GM21825 (cell line): ENCODE results near the gene INA.
"Not testable (repeated sequence)": the region's sequence is repeated elsewhere in the genome, so short reads cannot be mapped to it uniquely, and the experiment has no call there.

Source experiments
- ATAC-seq: cut with Tn5 transposase; IDR thresholded peaks from one replicate; pipeline ENCODE4 v1.9.1; 2021; ENCODE audit warnings: mild to moderate bottlenecking, moderate library complexity; ENCODE audit not compliant: unreplicated experiment

INA gene

DNA sequence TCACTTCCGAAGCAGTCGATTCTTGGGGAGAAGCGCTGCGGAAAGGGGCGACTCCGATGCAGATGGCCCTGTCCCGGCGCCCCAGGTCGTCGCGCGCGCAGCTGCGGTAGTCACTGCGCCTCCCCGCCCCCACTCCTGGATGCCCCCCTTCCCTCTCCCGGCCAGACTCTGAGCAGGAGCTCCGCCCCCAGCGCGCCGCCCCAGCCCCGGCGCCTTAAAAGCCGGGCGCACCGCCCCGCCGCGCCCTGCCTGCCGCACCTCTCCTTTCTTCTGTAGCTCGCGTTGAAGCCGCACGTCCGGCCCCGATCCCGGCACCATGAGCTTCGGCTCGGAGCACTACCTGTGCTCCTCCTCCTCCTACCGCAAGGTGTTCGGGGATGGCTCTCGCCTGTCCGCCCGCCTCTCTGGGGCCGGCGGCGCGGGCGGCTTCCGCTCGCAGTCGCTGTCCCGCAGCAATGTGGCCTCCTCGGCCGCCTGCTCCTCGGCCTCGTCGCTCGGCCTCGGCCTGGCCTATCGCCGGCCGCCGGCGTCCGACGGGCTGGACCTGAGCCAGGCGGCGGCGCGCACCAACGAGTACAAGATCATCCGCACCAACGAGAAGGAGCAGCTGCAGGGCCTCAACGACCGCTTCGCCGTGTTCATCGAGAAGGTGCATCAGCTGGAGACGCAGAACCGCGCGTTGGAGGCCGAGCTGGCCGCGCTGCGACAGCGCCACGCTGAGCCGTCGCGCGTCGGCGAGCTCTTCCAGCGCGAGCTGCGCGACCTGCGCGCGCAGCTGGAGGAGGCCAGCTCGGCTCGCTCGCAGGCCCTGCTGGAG, at the start of gene INA:
INA (plus strand) TSS at position 243 of the 817 bp plus-strand sequence; CDS start at position 317, 74 bp downstream.
- no peak for ATAC-seq

DNA sequence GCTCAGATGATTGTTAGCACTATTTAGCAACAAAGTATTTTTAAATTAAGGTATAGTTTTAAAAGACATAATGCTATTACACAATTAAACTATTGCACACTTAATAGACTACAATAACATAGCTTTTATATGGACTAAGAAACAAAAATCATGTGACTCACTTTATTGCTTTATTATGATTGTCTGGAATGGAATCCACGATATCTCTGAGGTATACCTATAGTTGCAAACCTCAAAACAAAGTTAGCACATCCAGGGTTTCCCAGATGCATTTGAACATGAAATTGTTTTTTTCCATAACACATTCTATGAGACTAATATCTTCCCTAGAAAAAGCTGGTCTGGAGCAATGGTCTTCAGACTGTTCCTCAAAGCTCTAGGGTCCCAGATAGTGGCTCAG, 49.5 kb upstream of the INA start:
- ATAC-seq = no peak

DNA sequence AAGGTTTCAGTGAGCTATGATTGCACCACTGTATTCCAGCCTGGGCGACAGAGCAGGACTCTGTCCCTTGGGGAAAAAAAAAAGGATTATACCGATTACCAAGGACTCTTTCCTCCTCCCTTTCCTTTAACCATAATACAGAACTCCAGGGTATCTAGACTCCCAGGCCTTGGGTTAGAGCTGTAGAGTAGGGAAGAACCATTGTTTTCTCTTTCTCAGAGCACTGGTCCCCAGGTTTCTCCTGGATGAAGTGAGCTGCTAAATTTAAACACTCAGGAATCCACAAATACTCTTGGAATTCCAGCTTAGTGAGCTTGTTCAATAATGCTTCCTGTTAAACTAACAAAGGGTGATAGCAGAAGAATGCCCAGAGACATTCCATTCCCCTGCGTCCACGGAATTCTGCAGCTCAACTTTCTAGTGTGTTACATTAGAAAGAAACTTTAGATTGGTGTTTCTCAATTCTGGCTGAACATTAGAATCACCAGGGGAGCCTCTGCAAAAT, 45.8 kb upstream of the INA start:
- ATAC-seq = no peak

DNA sequence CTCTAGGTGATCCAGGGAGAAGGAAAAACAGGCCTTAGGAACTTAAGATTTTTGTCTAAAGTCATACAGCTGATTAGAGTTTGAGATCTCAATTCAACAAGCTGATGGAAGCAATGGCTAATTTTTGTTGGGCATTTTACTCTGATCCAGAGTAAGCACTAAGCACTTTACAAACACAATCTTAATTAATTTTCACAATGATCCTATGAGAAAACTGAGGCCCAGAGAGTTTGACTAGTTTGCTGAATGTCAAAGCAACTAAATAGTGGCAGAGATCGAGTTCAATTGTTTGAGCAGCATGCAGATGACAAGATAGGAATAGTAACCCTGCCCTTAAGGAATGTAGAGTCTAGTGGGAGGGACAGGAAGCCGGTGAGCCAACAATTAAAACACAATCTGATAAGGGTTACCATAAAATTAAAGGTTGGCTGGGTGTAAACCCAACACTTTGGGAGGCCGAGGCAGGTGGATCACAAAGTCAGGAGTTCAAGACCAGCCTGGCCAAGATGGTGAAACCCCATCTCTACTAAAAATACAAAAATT, 44.7 kb upstream of the INA start:
- ATAC-seq = no peak

DNA sequence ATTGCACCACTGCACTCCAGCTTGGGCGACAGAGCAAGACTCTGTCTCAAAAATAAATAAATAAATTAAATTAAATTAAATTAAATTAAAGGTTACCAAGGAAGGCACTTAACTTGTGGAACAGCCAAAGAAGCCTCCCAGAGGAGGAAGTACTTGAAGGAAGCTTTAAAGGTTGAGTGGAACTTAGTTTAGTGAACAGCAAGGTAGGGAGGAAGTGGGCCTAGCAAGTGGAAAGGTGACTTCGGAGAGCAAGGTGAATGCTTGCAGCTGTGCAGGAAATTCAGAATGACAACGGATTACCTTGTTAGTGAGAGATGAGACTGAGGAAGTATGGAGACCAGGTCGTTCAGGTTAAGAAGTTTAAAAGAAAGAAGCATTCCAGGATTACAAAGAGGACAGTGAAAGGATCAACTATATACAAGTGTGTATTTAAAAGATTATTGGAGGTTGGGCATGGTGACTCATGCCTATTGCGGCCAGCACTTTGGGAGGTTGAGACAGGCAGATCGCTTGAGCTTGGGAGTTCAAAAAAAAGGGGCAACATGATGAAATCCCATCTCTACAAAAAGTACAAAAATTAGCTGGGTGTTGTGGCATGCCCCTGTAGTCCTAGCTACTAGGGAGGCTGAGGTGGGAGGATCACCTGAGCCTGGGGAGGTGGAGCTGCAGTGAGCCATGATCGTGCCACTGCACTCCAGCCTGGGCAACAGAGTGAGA, 44.0 kb upstream of the INA start:
- ATAC-seq = no peak

DNA sequence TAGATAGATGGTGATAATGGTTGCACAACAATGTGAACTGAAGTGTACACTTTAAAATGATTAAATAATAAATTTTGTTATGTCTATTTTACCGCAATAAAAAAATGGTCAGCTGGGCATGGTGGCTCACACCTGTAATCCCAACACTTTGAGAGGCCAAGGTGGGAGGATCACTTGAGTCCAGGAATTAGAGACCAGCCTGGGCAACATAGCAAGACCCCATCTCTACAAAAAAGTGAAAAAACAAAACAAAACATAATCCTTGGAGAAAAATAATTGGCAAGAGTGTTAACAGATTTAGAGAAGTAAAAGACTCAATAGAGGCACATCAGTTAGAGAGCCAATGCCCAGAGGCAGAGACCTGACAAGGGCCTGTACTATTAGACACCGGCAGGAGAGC, 41.2 kb upstream of the INA start:
- no peak for ATAC-seq

GRCh38 chr10:103238506-103239252, 38.3 kb upstream of the INA start:
- no peak for ATAC-seq

DNA sequence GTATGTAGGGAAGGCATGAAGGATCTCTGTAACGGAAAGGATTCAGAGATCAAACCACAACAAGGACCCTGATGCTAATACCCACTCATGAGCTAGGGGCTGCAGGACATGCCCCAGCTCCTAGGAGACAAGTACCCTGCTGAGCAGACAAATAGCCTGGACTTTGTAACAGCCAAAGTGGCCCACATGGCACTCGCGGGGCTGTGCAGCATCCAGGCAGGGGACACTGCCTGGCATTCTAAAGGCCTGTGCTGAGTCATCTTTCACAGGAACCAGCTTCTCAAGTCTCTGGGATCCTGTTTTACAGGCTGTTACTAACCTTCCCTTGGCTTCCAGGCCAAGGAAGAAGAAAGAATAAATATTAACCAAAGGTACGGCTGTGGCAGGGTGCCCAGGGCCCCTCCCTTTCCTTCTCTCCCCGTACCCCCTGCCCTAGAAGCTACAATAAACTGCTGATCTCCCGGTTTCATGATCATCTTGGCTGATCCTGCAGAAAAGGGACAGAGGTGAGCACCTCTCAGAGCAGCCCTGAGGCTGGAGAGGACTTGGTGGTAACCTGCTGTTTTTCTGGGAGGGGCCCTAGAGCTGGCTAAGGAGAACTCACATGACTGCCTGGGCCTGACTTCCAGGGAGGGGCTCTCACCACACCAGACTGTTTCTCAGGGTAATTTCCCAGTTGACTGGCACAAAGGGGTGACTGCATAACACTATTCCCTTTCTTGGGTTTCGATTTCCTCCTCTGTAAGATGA, 35.5 kb upstream of the INA start:
- no peak for ATAC-seq

DNA sequence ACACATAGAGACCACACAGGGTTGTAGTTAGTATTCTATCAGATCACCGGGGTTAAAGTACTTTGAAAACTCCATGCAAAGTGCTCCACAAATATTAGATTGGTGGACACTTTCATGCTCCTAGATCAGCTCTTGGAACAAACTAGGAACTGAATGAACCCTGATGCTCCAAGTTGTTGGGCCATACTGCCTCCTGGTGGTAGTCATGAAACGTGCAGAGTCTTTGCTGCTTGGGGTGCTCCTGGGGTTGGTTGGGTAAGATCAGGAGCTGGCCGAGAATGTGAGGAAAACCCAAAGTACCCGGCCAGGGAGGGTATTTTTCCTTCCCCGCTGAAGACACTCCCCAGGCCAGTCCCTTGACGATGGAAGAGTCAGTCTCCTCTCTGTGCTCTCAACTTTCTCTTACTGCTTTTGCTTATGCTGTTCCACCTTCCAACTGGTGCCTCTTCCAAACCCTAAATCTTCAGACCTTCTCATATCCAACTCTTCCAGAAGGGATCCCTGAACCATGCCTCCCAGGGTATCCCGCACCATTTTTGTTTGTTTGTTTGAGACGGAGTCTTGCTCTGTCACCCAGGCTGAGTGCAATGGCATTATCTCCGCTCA, 32.2 kb upstream of the INA start:
- no peak for ATAC-seq

DNA sequence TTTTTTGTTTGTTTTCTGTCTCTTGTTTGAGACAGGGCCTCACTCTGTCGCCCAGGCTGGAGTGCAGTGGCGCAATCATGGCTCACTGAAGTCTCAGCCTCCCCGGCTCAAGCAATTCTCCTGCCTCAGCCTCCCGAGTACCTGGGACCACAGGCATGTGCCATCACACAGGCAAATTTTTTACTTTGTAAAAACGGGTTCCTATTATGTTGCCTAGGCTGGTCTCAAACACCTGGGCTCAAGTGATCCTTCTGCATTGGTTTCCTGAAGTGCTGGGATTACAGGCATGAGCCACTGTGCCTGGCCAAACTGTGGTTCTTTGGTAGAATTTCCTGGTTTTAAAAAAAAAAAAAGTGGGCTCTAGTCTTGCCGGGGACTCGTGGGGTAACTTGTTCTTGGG, 31.4 kb upstream of the INA start, which contains the start of gene RPEL1:
RPEL1 (plus strand) TSS at position 301 of the 400 bp plus-strand sequence. CDS start 110 bp downstream, outside the sequence.
- ATAC-seq = not testable (repeated sequence)

DNA sequence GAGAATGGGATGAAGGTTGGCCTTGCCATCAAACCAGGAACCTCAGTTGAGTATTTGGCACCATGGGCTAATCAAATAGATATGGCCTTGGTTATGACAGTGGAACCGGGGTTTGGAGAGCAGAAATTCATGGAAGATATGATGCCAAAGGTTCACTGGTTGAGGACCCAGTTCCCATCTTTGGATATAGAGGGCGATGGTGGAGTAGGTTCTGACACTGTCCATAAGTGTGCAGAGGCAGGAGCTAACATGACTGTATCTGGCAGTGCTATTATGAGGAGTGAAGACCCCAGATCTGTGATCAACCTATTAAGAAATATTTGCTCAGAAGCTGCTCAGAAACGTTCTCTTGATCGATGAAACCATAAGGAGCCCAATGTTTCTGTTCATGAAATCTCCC, 30.6 kb upstream of the INA start:
- ATAC-seq = no peak

DNA sequence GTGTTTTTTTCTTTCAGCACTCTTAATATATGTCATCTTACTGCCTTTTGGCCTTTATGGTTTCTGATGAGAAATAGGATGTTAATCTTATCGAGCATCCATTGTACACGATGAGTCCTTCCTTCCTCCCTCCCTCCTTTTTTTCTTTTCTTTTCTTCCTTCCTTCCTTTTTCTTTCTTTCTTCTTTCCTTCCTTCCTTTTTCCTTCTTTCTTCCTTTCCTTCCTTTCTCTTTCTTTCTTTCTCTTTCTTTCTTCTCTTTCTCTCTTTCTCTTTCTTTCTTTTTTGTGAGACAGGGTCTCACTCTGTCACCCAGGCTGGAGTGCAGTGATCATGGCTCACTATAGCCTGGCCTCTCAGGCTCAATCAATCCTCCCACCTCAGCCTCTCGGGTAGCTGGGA, 22.8 kb upstream of the INA start:
- ATAC-seq = no peak

DNA sequence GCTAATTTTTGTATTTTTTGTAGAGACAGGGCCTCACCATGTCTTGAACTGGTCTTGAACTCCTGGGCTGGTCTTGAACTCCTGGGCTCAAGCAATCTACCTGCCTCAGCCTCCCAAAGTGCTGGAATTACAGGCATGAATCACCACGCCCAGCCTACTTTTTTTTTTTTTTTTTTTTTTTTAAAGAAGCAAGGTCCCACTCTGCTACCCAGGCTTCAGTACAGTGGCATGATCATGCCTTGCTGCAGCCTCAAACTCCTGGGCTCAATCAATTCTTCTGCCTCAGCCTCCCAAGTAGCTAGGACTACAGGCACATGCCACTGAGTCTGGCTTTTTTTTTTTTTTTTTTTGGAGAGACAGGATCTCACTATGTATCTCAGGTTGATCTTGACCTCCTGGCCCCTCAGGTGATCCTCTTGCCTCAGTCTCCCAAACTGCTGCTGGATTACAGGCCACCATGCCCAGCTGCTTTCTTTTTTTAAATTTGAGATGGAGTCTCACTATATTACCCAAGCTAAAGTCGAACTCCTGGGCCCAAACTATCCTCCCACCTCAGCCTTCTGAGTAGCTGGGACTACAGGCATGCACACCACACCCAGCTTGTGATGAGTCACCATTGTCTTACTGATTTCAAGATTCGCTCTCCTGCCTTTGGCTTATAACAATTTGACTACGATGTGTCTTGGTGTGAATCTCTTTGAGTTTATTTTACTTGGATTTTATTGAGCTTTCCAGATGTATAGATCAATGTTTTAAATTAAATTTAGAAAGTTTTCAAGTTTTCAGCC, 22.2 kb upstream of the INA start:
- ATAC-seq = no peak

GRCh38 chr10:103256613-103257012, 20.3 kb upstream of the INA start:
- ATAC-seq = no peak

DNA sequence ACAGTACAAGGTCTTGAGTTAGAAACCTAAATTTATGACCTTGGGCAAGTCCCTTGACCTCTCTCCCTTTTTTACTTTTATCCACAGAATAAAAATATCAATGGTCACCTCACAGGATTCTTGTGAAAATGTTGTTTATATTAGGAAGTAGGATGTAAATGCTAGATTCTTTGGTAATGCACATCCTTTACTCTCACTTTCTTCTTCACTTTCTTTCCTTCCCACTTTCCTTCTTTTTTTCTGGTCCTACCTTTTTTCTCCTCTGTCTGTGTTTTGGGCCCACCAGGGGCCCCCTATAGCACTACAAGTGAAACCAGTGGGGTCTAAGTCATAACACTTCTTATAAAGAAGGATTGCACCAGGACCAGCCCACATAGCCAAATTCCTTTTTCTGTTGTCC, 19.1 kb upstream of the INA start:
- ATAC-seq = no peak

- ATAC-seq = not testable (repeated sequence)
Observed at GRCh38 chr10:103258928-103259327, 18.0 kb upstream of the INA start.

DNA sequence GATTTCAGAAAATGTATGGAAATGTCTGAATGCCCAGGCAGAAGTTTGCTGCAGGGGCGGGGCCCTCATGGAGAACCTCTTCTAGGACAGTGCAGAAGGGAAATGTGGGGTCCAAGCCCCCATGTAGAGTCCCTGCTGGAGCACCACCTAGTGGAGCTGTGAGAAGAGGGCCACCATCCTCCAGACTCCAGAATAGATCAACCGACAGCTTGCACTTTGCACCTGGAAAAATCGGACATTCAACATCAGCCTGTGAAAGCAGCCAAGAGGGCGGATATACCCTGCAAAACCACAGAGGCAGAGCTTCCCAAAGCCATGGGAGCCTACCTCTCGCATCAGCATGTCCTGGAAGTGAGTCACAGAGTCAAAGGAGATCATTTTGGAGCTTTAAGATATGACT, 16.9 kb upstream of the INA start:
- ATAC-seq = no peak

DNA sequence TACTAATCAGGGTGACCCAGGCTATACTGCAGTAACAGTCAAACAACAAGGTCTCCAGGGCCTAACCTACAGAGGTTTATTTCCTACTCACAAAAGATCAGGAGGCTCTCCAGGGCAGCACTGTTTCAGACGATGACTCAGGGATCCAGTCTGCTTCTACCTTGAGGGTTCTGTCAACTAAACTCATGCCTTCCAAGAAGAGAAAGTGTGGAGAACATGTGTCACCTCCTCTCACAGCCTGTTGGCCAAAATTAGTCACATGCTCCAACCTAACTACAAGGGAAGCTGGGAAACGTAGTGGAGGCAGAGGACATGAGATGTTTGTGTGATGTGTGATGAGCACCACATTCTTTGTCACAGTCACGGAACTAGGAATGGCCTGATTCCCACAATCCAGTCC, 14.7 kb upstream of the INA start:
- no peak for ATAC-seq

- no peak for ATAC-seq
Observed at GRCh38 chr10:103265717-103266329, 11.1 kb upstream of the INA start.
